Stimulated activated CD8-positive, alpha-beta memory T cell treated with anti-CD3 and anti-CD28 coated beads, Interleukin-4, amount 100 ng/mL, for 4 hours (primary cell): Measurements from ENCODE around the gene LARGE1.

Source experiments
- DNase-seq, 2 donors: peaks; one replicate each; pipeline ENCODE4 v3.0.0-alpha.2; 2020; ENCODE audit warnings: low read depth in 2 of 2, low spot score in 1 of 2

LARGE1 gene

DNA sequence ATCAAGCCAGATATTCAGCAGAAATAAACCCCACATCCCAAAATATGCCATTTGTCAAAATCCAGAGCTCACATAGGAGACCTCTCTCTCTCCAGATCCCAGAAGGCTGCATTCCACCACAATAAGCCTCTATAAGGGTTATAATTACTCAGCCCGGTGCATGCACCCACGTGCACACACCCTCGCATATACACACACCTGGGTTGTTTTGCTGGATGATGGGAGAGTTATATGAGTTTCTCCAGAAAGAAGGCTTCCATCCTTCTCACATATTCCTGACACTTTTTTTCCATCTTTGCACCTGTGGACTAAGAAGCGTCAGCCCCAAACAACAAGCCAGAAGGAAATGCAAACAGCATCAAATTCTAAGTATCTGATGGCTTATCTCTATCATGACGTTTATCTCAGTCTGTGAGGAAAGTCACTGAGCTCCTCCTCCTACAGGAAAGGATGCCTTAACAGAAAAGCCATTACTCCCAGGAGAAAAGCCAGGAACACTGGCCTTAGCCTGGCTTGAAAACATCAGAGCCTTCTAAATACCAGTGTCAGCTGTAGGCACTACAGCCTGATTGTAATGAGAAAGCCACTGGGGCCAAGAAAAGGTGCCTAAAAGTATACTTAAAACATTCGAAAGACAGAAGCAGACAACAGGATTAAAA lies 253.2 kb downstream of the LARGE1 start:
- DNase-seq = no peak

GRCh38 chr22:33666279-33666960 lies 253.9 kb downstream of the LARGE1 start:
- DNase-seq = no peak

DNA sequence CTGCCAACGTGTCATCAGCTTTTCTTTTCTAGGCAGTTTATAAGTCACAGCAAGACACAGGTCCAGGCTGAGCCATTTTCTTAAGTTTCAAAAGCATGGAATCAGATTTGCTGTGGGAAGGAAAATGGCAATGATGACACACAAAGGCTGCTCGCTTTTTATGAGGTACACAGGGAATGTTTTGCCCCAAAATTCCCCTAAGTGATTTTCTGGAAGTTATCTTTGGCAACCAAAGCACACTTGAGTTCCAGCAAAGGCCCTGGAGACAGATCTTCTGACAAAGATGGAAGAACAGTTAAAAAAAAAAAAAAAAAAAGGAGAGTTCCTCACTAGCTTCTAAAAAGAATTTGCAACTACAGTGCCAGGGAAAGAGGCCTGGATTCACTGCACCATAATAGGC lies 260.8 kb downstream of the LARGE1 start:
- DNase-seq = no peak

- no peak for DNase-seq
These were observed 261.5 kb downstream of the LARGE1 start for GRCh38 chr22:33658775-33659174.

GRCh38 chr22:33657670-33658069 lies 262.6 kb downstream of the LARGE1 start:
- DNase-seq = no peak

DNA sequence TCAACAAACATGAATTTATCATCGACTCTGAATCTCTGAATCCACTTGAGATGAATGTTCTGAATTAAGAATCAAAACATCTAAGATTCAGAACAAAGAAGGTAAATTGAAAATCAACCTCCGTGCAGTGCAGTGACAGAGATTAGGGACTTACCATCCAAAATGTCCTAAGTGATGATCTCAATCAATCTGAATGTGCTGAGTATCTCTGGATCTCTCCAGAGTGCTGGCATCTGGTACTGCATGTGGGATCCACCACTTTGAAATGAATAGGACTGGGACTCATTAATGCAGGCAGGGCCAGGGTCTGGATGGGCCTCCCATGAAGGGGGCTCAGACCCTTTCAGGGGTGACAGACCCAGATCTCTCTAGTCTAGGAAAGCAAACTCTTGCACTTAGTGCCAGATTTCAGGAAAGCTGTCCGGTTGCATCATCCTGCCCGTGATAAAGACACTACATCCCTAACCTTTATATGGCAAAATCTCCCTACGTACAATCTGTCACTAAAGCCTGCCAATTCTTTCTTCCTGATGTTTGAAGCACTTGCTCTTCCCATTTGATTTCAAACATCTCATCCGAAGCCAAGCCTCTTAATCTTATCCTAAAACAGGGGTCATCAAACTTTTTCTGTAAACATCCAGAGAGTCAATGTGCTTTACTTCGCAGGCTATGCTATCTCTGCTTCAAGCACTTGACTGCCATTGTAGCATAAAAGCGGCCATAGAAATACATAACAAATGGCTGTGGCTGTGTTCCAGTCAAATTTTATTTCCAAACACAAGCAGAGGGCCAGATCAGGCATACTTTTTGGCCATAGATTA lies 263.3 kb downstream of the LARGE1 start:
- no peak for DNase-seq

GRCh38 chr22:33654173-33654895 lies 265.9 kb downstream of the LARGE1 start:
- DNase-seq = no peak

- DNase-seq = no peak
These were observed 266.7 kb downstream of the LARGE1 start for GRCh38 chr22:33653532-33654063.

DNA sequence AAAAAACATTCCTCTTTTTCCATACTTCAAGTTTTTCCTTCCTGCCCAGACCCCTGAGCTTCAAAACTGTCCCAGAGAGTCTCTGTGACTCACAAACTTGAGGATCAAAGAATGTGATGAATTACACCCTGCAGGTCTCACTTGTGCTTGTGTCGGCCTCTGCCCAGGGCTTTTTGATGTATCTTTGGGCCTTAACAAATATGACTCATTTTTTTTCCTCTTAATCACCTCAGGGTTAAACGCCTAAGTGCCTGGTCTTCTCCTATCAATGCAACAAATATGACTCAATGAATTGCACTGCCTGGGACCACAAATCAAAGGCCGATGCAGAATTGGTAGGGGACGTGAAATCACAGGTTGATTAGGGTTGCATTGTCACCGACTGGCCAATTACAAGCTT lies 267.7 kb downstream of the LARGE1 start:
- no peak for DNase-seq

- no peak for DNase-seq
These were observed 270.0 kb downstream of the LARGE1 start for GRCh38 chr22:33650244-33650643.

DNA sequence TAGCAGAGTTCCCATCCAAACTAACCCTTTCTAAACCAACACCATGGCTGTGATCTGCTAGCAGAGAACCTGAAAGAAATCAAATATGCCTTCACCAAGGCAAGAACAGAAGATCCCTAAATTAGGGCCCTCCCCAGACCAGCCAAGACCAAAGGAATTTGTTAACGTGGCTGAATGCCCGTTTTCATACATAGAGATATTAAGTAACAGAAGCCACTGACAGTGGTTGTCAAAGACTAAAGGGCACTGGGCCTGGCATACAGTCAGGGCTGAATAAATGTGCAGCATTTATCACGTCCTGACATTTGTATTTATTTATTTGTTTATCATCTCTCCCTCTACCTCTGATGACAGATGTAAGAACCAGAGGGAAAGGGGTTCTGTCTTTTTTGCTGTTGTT lies 271.8 kb downstream of the LARGE1 start:
- no peak for DNase-seq

DNA sequence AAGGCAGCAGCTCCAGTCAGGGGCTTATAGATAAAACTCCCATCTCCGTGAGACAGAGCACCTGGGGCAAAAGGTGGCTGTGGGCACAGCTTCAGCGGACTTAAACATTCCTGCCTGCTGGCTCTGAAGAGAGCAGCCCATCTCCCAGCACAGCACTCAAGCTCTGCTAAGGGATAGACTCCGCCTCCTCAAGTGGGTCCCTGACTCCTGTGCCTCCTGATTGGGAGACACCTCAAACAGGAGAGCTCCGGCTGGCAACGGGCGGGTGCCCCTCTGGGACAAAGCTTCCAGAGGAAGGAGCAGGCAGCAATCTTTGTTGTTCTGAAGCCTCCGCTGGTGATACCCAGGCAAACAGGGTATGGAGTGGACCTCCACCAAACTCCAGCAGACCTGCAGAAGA lies 279.4 kb downstream of the LARGE1 start:
- no peak for DNase-seq

GRCh38 chr22:33639588-33640254 lies 280.6 kb downstream of the LARGE1 start:
- no peak for DNase-seq

DNA sequence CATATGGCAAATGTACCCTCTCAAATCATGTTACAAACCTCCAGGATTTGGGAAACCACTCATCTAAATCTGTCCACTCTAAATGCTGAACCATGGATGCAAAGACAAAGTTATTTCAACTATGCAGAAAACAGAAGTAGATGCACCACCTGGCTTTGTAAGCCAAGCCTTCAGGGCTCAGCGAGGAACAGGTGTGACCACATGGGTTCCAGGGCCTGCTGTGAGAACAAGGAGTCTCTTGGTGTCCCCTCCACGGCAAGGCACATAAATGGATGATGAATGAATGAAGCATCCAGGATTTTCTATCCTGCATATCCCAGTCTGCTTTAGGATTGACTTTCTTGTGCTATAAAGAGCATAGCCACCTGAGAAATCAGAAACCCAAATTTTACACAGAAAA lies 284.5 kb downstream of the LARGE1 start:
- DNase-seq = no peak

DNA sequence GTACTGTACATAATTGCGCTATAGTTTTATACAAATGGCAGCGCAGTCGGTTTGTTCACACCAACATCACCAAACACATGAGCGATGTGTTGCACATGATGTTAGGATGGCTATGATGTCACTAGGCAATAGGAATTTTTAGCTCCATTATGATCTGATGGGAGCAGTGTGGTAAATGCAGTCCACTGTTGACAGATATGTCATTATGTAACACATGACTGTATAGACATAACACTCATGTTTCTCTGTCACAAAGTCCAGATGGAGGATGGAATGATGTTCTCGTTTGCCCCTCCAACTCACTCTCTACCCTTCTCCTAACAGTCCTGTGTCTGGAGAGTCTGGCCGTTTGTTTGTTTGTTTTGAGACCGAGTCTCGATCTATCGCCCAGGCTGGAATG lies 288.5 kb downstream of the LARGE1 start:
- DNase-seq = no peak

DNA sequence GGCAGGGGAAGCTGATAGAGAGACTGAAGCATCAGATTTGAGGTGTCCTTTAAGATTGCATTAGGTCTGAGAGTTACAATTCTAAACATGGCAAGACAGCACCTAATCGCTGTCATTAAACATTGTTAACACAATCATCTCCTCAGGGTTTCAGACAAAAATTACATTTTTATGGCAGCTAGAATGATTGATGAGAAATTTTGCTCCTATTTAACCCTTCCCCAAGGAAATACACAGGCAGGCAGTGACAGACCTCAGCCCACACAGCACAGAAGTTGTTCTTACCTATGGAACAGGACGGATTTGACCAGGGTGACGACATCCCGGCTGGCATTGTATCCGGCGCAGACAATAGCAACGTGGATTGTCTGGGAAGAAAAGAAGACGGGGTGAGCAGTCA lies 294.3 kb downstream of the LARGE1 start:
- DNase-seq = no peak

- DNase-seq = no peak
These were observed 300.2 kb downstream of the LARGE1 start for GRCh38 chr22:33620085-33620484.

- no peak for DNase-seq
These were observed 313.8 kb downstream of the LARGE1 start for GRCh38 chr22:33606504-33606903.

GRCh38 chr22:33605666-33606065 lies 314.6 kb downstream of the LARGE1 start:
- no peak for DNase-seq

DNA sequence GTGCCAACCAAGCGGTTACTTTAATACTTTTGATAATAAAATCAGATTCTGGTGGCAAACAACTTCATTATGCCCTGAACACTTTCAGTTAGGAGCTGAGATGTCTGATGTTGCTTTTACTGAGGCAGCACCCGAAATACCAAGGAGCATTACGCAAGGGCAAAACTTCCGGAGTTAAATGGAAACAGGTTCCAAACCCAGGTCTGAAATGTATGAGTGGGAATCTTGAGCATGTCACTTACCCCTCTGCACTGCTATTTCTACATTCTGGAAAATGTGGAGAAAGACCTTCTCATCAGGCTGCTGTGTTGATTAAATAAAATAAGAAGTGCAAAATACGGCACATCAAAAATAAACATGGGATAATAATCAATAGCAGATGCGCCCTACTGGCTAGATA lies 315.1 kb downstream of the LARGE1 start:
- DNase-seq = no peak

DNA sequence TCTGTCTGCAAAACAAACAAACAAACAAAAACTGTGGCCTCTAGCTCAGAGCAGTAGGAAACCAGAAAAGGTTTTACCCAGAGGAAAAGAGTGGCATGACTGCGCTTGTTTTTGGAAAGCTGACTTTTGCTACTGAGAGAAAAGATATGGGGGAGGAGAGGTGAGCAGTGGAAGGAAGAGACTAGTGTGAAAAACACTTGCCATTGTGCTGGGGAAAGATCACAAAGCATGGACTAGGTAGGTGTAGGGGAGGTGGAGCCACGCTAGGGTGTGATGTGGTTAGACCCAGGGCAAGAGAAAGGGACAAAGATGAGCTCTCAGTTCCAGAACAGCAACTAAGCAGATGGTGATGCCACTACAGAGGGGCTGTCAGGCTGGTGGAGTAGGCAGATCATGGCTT lies 319.2 kb downstream of the LARGE1 start:
- DNase-seq = no peak
